IMR-90 (cell line): ENCODE data around the gene LAMTOR4. TPM values are rescaled to one million over a fixed set of nuclear protein-coding genes. Genes with fewer than 3 reads are reported as not detected.

ENCODE experiments used
- ATAC-seq: fragments of 200-7000 bp; cut with Tn5 transposase; 2 replicates; pipeline ENCODE4 v1.9.1; 2020; ENCODE audit warnings: low read depth, mild to moderate bottlenecking, moderate library complexity
- BruUV-seq: library from RNA; stranded (reverse); fragments of 400-500 nt; replicated peaks from 2 replicates; lab custom pipeline; 2021; lab: Mats Ljungman, UMichigan
- CTCF ChIA-PET: fragments of 300-600 bp; formaldehyde crosslinking; extraction: SDS; loops from one replicate; lab custom pipeline; 2021; ENCODE audit warnings: antibody characterized with exemption; lab: Yijun Ruan, JAX
- POLR2A ChIA-PET: fragments of 300-600 bp; sonication (Branson Sonifier 250); formaldehyde crosslinking; loops from one replicate; lab custom pipeline; 2022; ENCODE audit warnings: antibody characterized with exemption; ENCODE audit not compliant: unreplicated experiment; lab: Charles Lee
- DNase-seq: peaks from one replicate; pipeline ENCODE4 v3.0.0; 2013
- H2AFZ ChIP-seq: replicated peaks from 2 replicates; pipeline ENCODE3; 2013; ENCODE audit warnings: low read length, mild to moderate bottlenecking; ENCODE audit not compliant: poor library complexity
- H2AK5ac ChIP-seq: 2 replicates; pipeline ENCODE4 v1.6.1; 2013; ENCODE audit warnings: low read depth, low read length, inconsistent platforms
- H2AK9ac ChIP-seq: replicated peaks from 2 replicates; pipeline ENCODE3; 2013; ENCODE audit warnings: mild to moderate bottlenecking, low read depth, low read length, moderate library complexity; ENCODE audit not compliant: poor library complexity
- H2BK120ac ChIP-seq: 2 replicates; pipeline ENCODE4 v1.6.1; 2013; ENCODE audit warnings: low read depth, low read length, inconsistent platforms
- H2BK15ac ChIP-seq: 3 replicates; pipeline ENCODE4 v1.6.1; 2013; ENCODE audit warnings: low read depth, low read length, inconsistent platforms
- H2BK20ac ChIP-seq: 2 replicates; pipeline ENCODE4 v1.6.1; 2013; ENCODE audit warnings: low read depth, mild to moderate bottlenecking, inconsistent platforms, low read length, moderate library complexity
- H2BK5ac ChIP-seq: 2 replicates; pipeline ENCODE4 v1.6.1; 2013; ENCODE audit warnings: mild to moderate bottlenecking, low read depth, low read length, inconsistent platforms; ENCODE audit not compliant: poor library complexity, severe bottlenecking
- H3K14ac ChIP-seq: replicated peaks from 2 replicates; pipeline ENCODE4 v1.6.1; 2013; ENCODE audit warnings: low read depth, low read length, inconsistent platforms
- H3K18ac ChIP-seq: 2 replicates; pipeline ENCODE4 v1.6.1; 2013; ENCODE audit warnings: low read depth, low read length, control low read depth
- H3K23ac ChIP-seq: 2 replicates; pipeline ENCODE4 v1.6.1; 2013; ENCODE audit warnings: low read depth, low read length, inconsistent platforms
- H3K27ac ChIP-seq: 2 replicates; pipeline ENCODE4 v1.5.1; 2013; ENCODE audit warnings: mild to moderate bottlenecking, control low read depth, low read length; ENCODE audit not compliant: insufficient read depth
- H3K27me3 ChIP-seq: 2 replicates; pipeline ENCODE4 v1.6.1; 2013; ENCODE audit warnings: low read length; ENCODE audit not compliant: control insufficient read depth, insufficient read depth
- H3K36me3 ChIP-seq: 2 replicates; pipeline ENCODE4 v1.6.1; 2013; ENCODE audit warnings: low read length, mixed read lengths; ENCODE audit not compliant: control insufficient read depth, insufficient read depth
- H3K4ac ChIP-seq: 2 replicates; pipeline ENCODE4 v1.6.1; 2013; ENCODE audit warnings: low read depth, low read length, inconsistent platforms
- H3K4me1 ChIP-seq: 2 replicates; pipeline ENCODE4 v1.6.1; 2013; ENCODE audit warnings: low read length, mixed read lengths; ENCODE audit not compliant: control insufficient read depth, insufficient read depth
- H3K4me2 ChIP-seq: 2 replicates; pipeline ENCODE4 v1.6.1; 2013; ENCODE audit warnings: low read depth, mild to moderate bottlenecking, control low read depth, low read length, moderate library complexity
- H3K4me3 ChIP-seq: 2 replicates; pipeline ENCODE4 v1.5.1; 2013; ENCODE audit warnings: low read depth, mild to moderate bottlenecking, control low read depth, low read length, moderate library complexity; ENCODE audit not compliant: insufficient read depth
- H3K56ac ChIP-seq: 2 replicates; pipeline ENCODE4 v1.6.1; 2013; ENCODE audit warnings: low read length, inconsistent platforms; ENCODE audit not compliant: insufficient read depth; ENCODE audit errors: extremely low read depth
- H3K79me1 ChIP-seq, 2 experiments: 2 replicates each; pipeline ENCODE4 v1.6.1; 2013; ENCODE audit warnings: low read length in 2 of 2, inconsistent platforms in 1 of 2, low read depth in 1 of 2
- H3K9ac ChIP-seq: 2 replicates; pipeline ENCODE4 v1.6.1; 2013; ENCODE audit warnings: low read depth, low read length, control low read depth
- H3K9me1 ChIP-seq: 2 replicates; pipeline ENCODE4 v1.6.1; 2013; ENCODE audit warnings: low read length, inconsistent platforms; ENCODE audit not compliant: insufficient read depth
- H3K9me3 ChIP-seq: 2 replicates; pipeline ENCODE4 v1.6.1; 2013; ENCODE audit warnings: low read length; ENCODE audit not compliant: control insufficient read depth, insufficient read depth
- H4K20me1 ChIP-seq: 2 replicates; pipeline ENCODE4 v1.6.1; 2013; ENCODE audit warnings: low read length, inconsistent platforms; ENCODE audit not compliant: insufficient read depth
- H4K5ac ChIP-seq: 2 replicates; pipeline ENCODE4 v1.6.1; 2013; ENCODE audit warnings: mild to moderate bottlenecking, low read depth, low read length, control low read depth
- H4K8ac ChIP-seq, 2 experiments: 2 replicates each; pipeline ENCODE4 v1.6.1; 2013; ENCODE audit warnings: low read depth in 2 of 2, low read length in 2 of 2, control low read depth in 1 of 2, inconsistent platforms in 1 of 2
- H4K91ac ChIP-seq: 2 replicates; pipeline ENCODE4 v1.6.1; 2013; ENCODE audit warnings: low read depth, low read length, inconsistent platforms; ENCODE audit not compliant: insufficient read depth
- BHLHE40 ChIP-seq: fragments of 150-350 bp; IDR thresholded peaks from 2 replicates; pipeline ENCODE4 v1.6.1; 2016; ENCODE audit warnings: mild to moderate bottlenecking, low read depth, low read length
- CEBPB ChIP-seq: IDR thresholded peaks from 2 replicates; pipeline ENCODE4 v1.6.1; 2012; ENCODE audit warnings: low read depth, low read length, improper control_type of control experiment
- CHD1 ChIP-seq: IDR thresholded peaks from 2 replicates; pipeline ENCODE4 v1.6.1; 2012; ENCODE audit warnings: low read depth, low read length, improper control_type of control experiment
- CTCF ChIP-seq: conservative IDR thresholded peaks from 2 replicates; pipeline ENCODE4 v1.5.1; 2012; ENCODE audit warnings: mild to moderate bottlenecking, low read depth, low read length, improper control_type of control experiment
- ELK1 ChIP-seq: fragments of 150-350 bp; IDR thresholded peaks from 2 replicates; pipeline ENCODE4 v1.6.1; 2016; ENCODE audit warnings: low read depth, mild to moderate bottlenecking, low read length, moderate library complexity, borderline replicate concordance
- FOS ChIP-seq: fragments of 150-350 bp; IDR thresholded peaks from 2 replicates; pipeline ENCODE4 v1.6.1; 2016; ENCODE audit warnings: low read depth, low read length
- MAFK ChIP-seq: IDR thresholded peaks from 2 replicates; pipeline ENCODE4 v1.6.1; 2012; ENCODE audit warnings: low read depth, low read length, improper control_type of control experiment
- MAZ ChIP-seq: IDR thresholded peaks from 2 replicates; pipeline ENCODE4 v1.6.1; 2012; ENCODE audit warnings: low read depth, mild to moderate bottlenecking, low read length, improper control_type of control experiment, moderate library complexity, borderline replicate concordance
- NFE2L2 ChIP-seq: fragments of 150-350 bp; IDR thresholded peaks from 2 replicates; pipeline ENCODE4 v1.6.1; 2016; ENCODE audit warnings: low read depth, mild to moderate bottlenecking, low read length
- POLR2A ChIP-seq: IDR thresholded peaks from 2 replicates; pipeline ENCODE4 v1.6.1; 2012; ENCODE audit warnings: mild to moderate bottlenecking, low read depth, low read length
- RAD21 ChIP-seq: IDR thresholded peaks from 2 replicates; pipeline ENCODE4 v1.6.1; 2012; ENCODE audit warnings: low read length, improper control_type of control experiment
- RCOR1 ChIP-seq: IDR thresholded peaks from 2 replicates; pipeline ENCODE4 v1.6.1; 2012; ENCODE audit warnings: mild to moderate bottlenecking, low read length, improper control_type of control experiment; ENCODE audit not compliant: insufficient replicate concordance
- RFX5 ChIP-seq: IDR thresholded peaks from 2 replicates; pipeline ENCODE4 v1.8.0; 2012; ENCODE audit warnings: low read depth, mild to moderate bottlenecking, low read length, moderate library complexity
- SMC3 ChIP-seq: fragments of 150-350 bp; IDR thresholded peaks from 2 replicates; pipeline ENCODE4 v1.6.1; 2016; ENCODE audit warnings: low read depth, mild to moderate bottlenecking, antibody characterized with exemption, low read length, moderate library complexity
- USF2 ChIP-seq: fragments of 150-350 bp; IDR thresholded peaks from 2 replicates; pipeline ENCODE4 v1.6.1; 2017; ENCODE audit warnings: mild to moderate bottlenecking, antibody characterized with exemption, low read length, low read depth
- WGBS, 2 experiments: methylation state at CpG; one replicate each; pipeline versions ENCODE4 v1.1.5 to v1.1.7; 2013; ENCODE audit warnings: missing lambda C conversion rate in 2 of 2; ENCODE audit not compliant: insufficient read length in 1 of 2; ENCODE audit errors: extremely low coverage in 2 of 2; 5-methylcytosine and 5-hydroxymethylcytosine counted together
- dilution Hi-C: fragments of 300-500 bp; cut with HindIII; formaldehyde crosslinking; loops from one replicate; pipeline ENCODE4 v1.14.3; 2018; ENCODE audit warnings: low sequenced_read_pairs; ENCODE audit not compliant: unreplicated experiment
- in situ Hi-C: fragments of 300-500 bp; cut with MboI; formaldehyde crosslinking; loops from 3 replicates; pipeline ENCODE4 v1.14.3; 2019; ENCODE audit warnings: low sequenced_read_pairs, inconsistent platforms, mixed read lengths
- intact Hi-C: fragments of 100-400 bp; cut with micrococcal nuclease; formaldehyde crosslinking; loops from 2 replicates; pipeline ENCODE4 v1.10.0; 2022
- polyA plus RNA-seq, 3 experiments: library from polyadenylated mRNA; depleted of rRNA; stranded (reverse); fragments of >200 nt; gene quantifications; 2 replicates each; pipeline ENCODE4 v1.2.3, GENCODE V29; 2012; ENCODE audit warnings: low replicate concordance in 1 of 3
- total RNA-seq: library from RNA; depleted of rRNA; stranded (reverse); fragments of >200 nt; gene quantifications from 2 replicates; pipeline ENCODE4 v1.2.3, GENCODE V29; 2012

The LAMTOR4 gene
- total and polyA plus RNA-seq, 2 of the 4 experiments (the other 2 are of a cell fraction): 134 to 268 TPM

GRCh38 chr7:100137851-100138760, 10.6 kb upstream of the LAMTOR4 start:
- H2BK20ac ChIP-seq: no peak overlapping the region
- H2AK9ac ChIP-seq: no peak overlapping the region
- ATAC-seq (no peak), DNase-seq (no peak)
- CTCF ChIA-PET: no interaction called here
- no peak overlapping the region for H4K8ac ChIP-seq
- H3K27me3 ChIP-seq: peaks cover 2% of the 10 kb centered on the region; the same call in 1 of the 2 replicates
- no peaks in the 10 kb centered on the region for H3K9me3 ChIP-seq
- no peaks in the 10 kb centered on the region for H3K36me3 ChIP-seq
- no peak overlapping the region for H2BK120ac ChIP-seq
- H4K5ac ChIP-seq: no peak overlapping the region
- no peak overlapping the region for H3K18ac ChIP-seq
- H3K4ac ChIP-seq: no peak overlapping the region
- H3K14ac ChIP-seq: no peak overlapping the region
- no peak overlapping the region for H3K4me3 ChIP-seq
- no peak for TF ChIP-seq CHD1
- TF ChIP-seq CTCF: no peak
- TF ChIP-seq CEBPB: no peak
- TF ChIP-seq MAZ: no peak
- no peak for TF ChIP-seq SMC3
- TF ChIP-seq ELK1: no peak
- no peak for TF ChIP-seq RAD21
- TF ChIP-seq RFX5: no peak
- no peak for TF ChIP-seq USF2
- no peak for TF ChIP-seq NFE2L2
- no peak for TF ChIP-seq RCOR1
- no peak for TF ChIP-seq POLR2A
- TF ChIP-seq FOS: no peak
- no peak for TF ChIP-seq BHLHE40
- no peak for TF ChIP-seq MAFK
- H3K4me1 ChIP-seq: no peaks in the 10 kb centered on the region
- no peaks in the 10 kb centered on the region for H3K9me1 ChIP-seq
- H3K23ac ChIP-seq: no peak overlapping the region
- dilution Hi-C loops (no loop called here), intact Hi-C loops (no loop called here), in situ Hi-C loops (loop anchor here (5.0 to 10.0 kb wide), 2 partner anchors 69 to 207 kb away; no protein-coding TSS in a partner anchor)
- no peak overlapping the region for H2BK5ac ChIP-seq
- BruUV-seq: no TSS peak
- H2AFZ ChIP-seq: no peak overlapping the region
- WGBS, 2 experiments: 71% methylated on average over 1 of the region's 13 CpGs; no CpG with 5 or more reads in 1 of the 2 experiments
- H3K4me2 ChIP-seq: no peak overlapping the region
- H3K79me1 ChIP-seq: no peaks in the 10 kb centered on the region
- H2AK5ac ChIP-seq: no peak overlapping the region
- no peak overlapping the region for H3K9ac ChIP-seq
- no peak overlapping the region for H3K56ac ChIP-seq
- POLR2A ChIA-PET: no interaction called here
- no peaks in the 10 kb centered on the region for H4K20me1 ChIP-seq
- H3K27ac ChIP-seq: no peak overlapping the region
- H2BK15ac ChIP-seq: no peak overlapping the region
- H4K91ac ChIP-seq: no peak overlapping the region
